Mesenchymal stem cell (in vitro differentiated cells and primary cell): ENCODE results near the gene SLC5A10. TPM values are rescaled to one million over a fixed set of nuclear protein-coding genes. Genes with fewer than 3 reads are reported as not detected.
"Not testable (repeated sequence)": the region's sequence is repeated elsewhere in the genome, so short reads cannot be mapped to it uniquely, and the experiment has no call there.

ENCODE experiments used
- DNase-seq: peaks from one replicate; pipeline ENCODE4 v3.0.0-alpha.2; 2013
- H2AFZ ChIP-seq: one replicate; pipeline ENCODE4 v1.6.1; 2013; ENCODE audit warnings: low read depth, mild to moderate bottlenecking, control low read depth, inconsistent platforms, low read length, moderate library complexity
- H2AK5ac ChIP-seq: 2 replicates; pipeline ENCODE4 v1.6.1; 2013; ENCODE audit warnings: low read length, moderate library complexity, mild to moderate bottlenecking, inconsistent platforms; ENCODE audit not compliant: severe bottlenecking
- H2BK120ac ChIP-seq: one replicate; pipeline ENCODE4 v1.6.1; 2013; ENCODE audit warnings: low read depth, mild to moderate bottlenecking, inconsistent platforms, low read length, moderate library complexity
- H2BK12ac ChIP-seq, 2 experiments: one replicate each; pipeline ENCODE4 v1.6.1; 2013; ENCODE audit warnings: inconsistent platforms in 2 of 2, low read length in 2 of 2, mild to moderate bottlenecking in 2 of 2, moderate library complexity in 2 of 2, control low read depth in 1 of 2
- H2BK15ac ChIP-seq: one replicate; pipeline ENCODE4 v1.6.1; 2013; ENCODE audit warnings: mild to moderate bottlenecking, low read depth, inconsistent platforms; ENCODE audit not compliant: poor library complexity, severe bottlenecking
- H2BK5ac ChIP-seq: 2 replicates; pipeline ENCODE4 v1.6.1; 2013; ENCODE audit warnings: low read depth, mild to moderate bottlenecking, low read length, control low read depth, inconsistent platforms; ENCODE audit not compliant: poor library complexity, severe bottlenecking
- H3K14ac ChIP-seq, 2 experiments: one replicate each; pipeline ENCODE4 v1.6.1; 2013; ENCODE audit warnings: inconsistent platforms in 2 of 2, low read length in 2 of 2, control low read depth in 1 of 2, mild to moderate bottlenecking in 1 of 2, moderate library complexity in 1 of 2
- H3K18ac ChIP-seq, 2 experiments: one replicate each; pipeline ENCODE4 v1.6.1; 2013; ENCODE audit warnings: inconsistent platforms in 2 of 2, low read length in 2 of 2, control low read depth in 1 of 2, low read depth in 1 of 2, mild to moderate bottlenecking in 1 of 2
- H3K23ac ChIP-seq, 2 experiments: one replicate each; pipeline ENCODE4 v1.6.1; 2013; ENCODE audit warnings: inconsistent platforms in 2 of 2, low read length in 2 of 2, mild to moderate bottlenecking in 2 of 2, moderate library complexity in 2 of 2, control low read depth in 1 of 2
- H3K27ac ChIP-seq: 2 replicates; pipeline ENCODE4 v1.5.1; 2013; ENCODE audit warnings: mild to moderate bottlenecking, moderate library complexity, low read length, control low read depth, inconsistent platforms; ENCODE audit not compliant: poor library complexity, severe bottlenecking
- H3K27me3 ChIP-seq, 2 experiments: 2 replicates each; pipeline versions ENCODE4 v1.6.1 to v1.7.0; 2013; ENCODE audit warnings: low read length in 2 of 2, mild to moderate bottlenecking in 2 of 2, moderate library complexity in 2 of 2, control low read depth in 1 of 2, inconsistent platforms in 1 of 2; ENCODE audit not compliant: control insufficient read depth in 1 of 2, insufficient read depth in 1 of 2
- H3K36me3 ChIP-seq, 2 experiments: 2 replicates each; pipeline versions ENCODE4 v1.6.1 to v1.7.0; 2013; ENCODE audit warnings: low read length in 2 of 2, control low read depth in 1 of 2, inconsistent platforms in 1 of 2, low read depth in 1 of 2, mild to moderate bottlenecking in 1 of 2; ENCODE audit not compliant: insufficient read depth in 2 of 2, control insufficient read depth in 1 of 2
- H3K4ac ChIP-seq, 2 experiments: one replicate each; pipeline ENCODE4 v1.6.1; 2013; ENCODE audit warnings: inconsistent platforms in 2 of 2, low read length in 2 of 2, mild to moderate bottlenecking in 2 of 2, moderate library complexity in 2 of 2, control low read depth in 1 of 2, low read depth in 1 of 2
- H3K4me1 ChIP-seq: 2 replicates; pipeline ENCODE4 v1.6.1; 2013; ENCODE audit warnings: low read depth, low read length, control low read depth; ENCODE audit not compliant: control insufficient read depth, insufficient read depth
- H3K4me2 ChIP-seq: 2 replicates; pipeline ENCODE4 v1.6.1; 2013; ENCODE audit warnings: low read length, mild to moderate bottlenecking, inconsistent platforms; ENCODE audit not compliant: poor library complexity, severe bottlenecking
- H3K4me3 ChIP-seq, 2 experiments: 2 replicates each; pipeline versions ENCODE4 v1.5.1 to v1.7.0; 2013; ENCODE audit warnings: low read length in 2 of 2, mild to moderate bottlenecking in 2 of 2, control low read depth in 1 of 2, low read depth in 1 of 2; ENCODE audit not compliant: insufficient read depth in 1 of 2
- H3K79me1 ChIP-seq: replicated peaks from 2 replicates; pipeline ENCODE4 v1.6.1; 2013; ENCODE audit warnings: mild to moderate bottlenecking, control low read depth, low read length, inconsistent platforms; ENCODE audit not compliant: poor library complexity, severe bottlenecking
- H3K9ac ChIP-seq: 2 replicates; pipeline ENCODE4 v1.7.0; 2013; ENCODE audit warnings: mild to moderate bottlenecking, low read length, moderate library complexity
- H3K9me3 ChIP-seq: 2 replicates; pipeline ENCODE4 v1.7.0; 2013; ENCODE audit warnings: mild to moderate bottlenecking, low read length; ENCODE audit not compliant: control insufficient read depth
- H4K8ac ChIP-seq: one replicate; pipeline ENCODE4 v1.6.1; 2013; ENCODE audit warnings: inconsistent platforms, mild to moderate bottlenecking, low read length, moderate library complexity
- H4K91ac ChIP-seq: one replicate; pipeline ENCODE4 v1.6.1; 2013; ENCODE audit warnings: mild to moderate bottlenecking, low read length, inconsistent platforms
- WGBS: methylation state at CpG from one replicate; pipeline ENCODE4 v1.1.7; 2013; ENCODE audit warnings: mixed read lengths; 5-methylcytosine and 5-hydroxymethylcytosine counted together
- small RNA-seq: library from polyadenylated mRNA; stranded (forward); fragments of <200 nt; extraction: miRNeasy Mini kit (QIAGEN cat#:217004); gene quantifications from one replicate; pipeline ENCODE3, GENCODE V24; 2013; ENCODE audit warnings: low read depth

Gene SLC5A10

GRCh38 chr17:19063326-19063956 lies 111.5 kb downstream of the SLC5A10 start:
- no CpG with 5 or more reads among the region's 44 CpGs for WGBS
- not testable (repeated sequence) for H3K4me2 ChIP-seq, H3K9ac ChIP-seq, H3K4ac ChIP-seq, H3K9me3 ChIP-seq, H3K18ac ChIP-seq, H3K36me3 ChIP-seq, H2AFZ ChIP-seq, DNase-seq, H3K4me3 ChIP-seq, H3K14ac ChIP-seq, H2BK5ac ChIP-seq, H3K79me1 ChIP-seq, H2BK15ac ChIP-seq, H2BK12ac ChIP-seq, H2AK5ac ChIP-seq, H3K27ac ChIP-seq, H4K91ac ChIP-seq, H2BK120ac ChIP-seq, H3K4me1 ChIP-seq, H3K27me3 ChIP-seq, H4K8ac ChIP-seq, H3K23ac ChIP-seq

GRCh38 chr17:19064378-19064777 lies 112.4 kb downstream of the SLC5A10 start:
- WGBS = no CpG with 5 or more reads among the region's 17 CpGs
- H2BK15ac ChIP-seq, H2BK120ac ChIP-seq, H3K36me3 ChIP-seq, H4K8ac ChIP-seq, H3K4ac ChIP-seq, H4K91ac ChIP-seq, H3K79me1 ChIP-seq, H3K9me3 ChIP-seq, DNase-seq, H3K27me3 ChIP-seq, H3K27ac ChIP-seq, H2BK5ac ChIP-seq, H2AK5ac ChIP-seq, H3K9ac ChIP-seq, H3K23ac ChIP-seq, H3K18ac ChIP-seq, H3K4me3 ChIP-seq, H3K4me2 ChIP-seq, H3K4me1 ChIP-seq, H3K14ac ChIP-seq, H2BK12ac ChIP-seq, H2AFZ ChIP-seq: not testable (repeated sequence)

- not testable (repeated sequence) for H2BK120ac ChIP-seq, H2BK5ac ChIP-seq, DNase-seq, H4K91ac ChIP-seq, H3K4me1 ChIP-seq, H3K27me3 ChIP-seq, H2AK5ac ChIP-seq, H2BK15ac ChIP-seq, H3K27ac ChIP-seq, H3K79me1 ChIP-seq, H3K9ac ChIP-seq, H4K8ac ChIP-seq, H3K23ac ChIP-seq, H3K14ac ChIP-seq, H3K9me3 ChIP-seq, H3K4ac ChIP-seq, H3K4me2 ChIP-seq, H3K36me3 ChIP-seq, H2BK12ac ChIP-seq, H3K4me3 ChIP-seq, H2AFZ ChIP-seq, H3K18ac ChIP-seq
- no CpG with 5 or more reads among the region's 34 CpGs for WGBS
Observed at GRCh38 chr17:19070318-19071168, 118.6 kb downstream of the SLC5A10 start.

Small RNA genes lying within 50 kb of the gene (small RNA-seq; reads per million reads assigned to genes)
- gene AC090286.3 (not detected), gene RF00324 (not detected)
